Esophagus muscularis mucosa (tissue), 4 donors: ENCODE results near the gene CLEC9A. TPM values are rescaled to one million over a fixed set of nuclear protein-coding genes. Genes with fewer than 3 reads are reported as not detected.

Experiments used
- DNase-seq: peaks from one replicate; pipeline ENCODE4 v3.0.0-alpha.2; 2017; ENCODE audit errors: extremely low spot score
- H3K27ac ChIP-seq, 4 donors: fragments of 200-600 bp; sonication (generic); replicated peaks in 1 of 4; 1 replicate in 3 of 4; 2 replicates in 1 of 4; pipeline ENCODE4 v1.5.1; 2016 to 2019; ENCODE audit warnings: mild to moderate bottlenecking in 1 of 4
- H3K27me3 ChIP-seq, 4 donors: fragments of 200-600 bp; sonication (generic); one replicate each; pipeline versions ENCODE4 v1.5.1 to v1.6.0; 2016 to 2019
- H3K36me3 ChIP-seq, 4 donors: fragments of 200-600 bp; sonication (generic); one replicate each; pipeline ENCODE4 v1.5.1; 2016 to 2019
- H3K4me1 ChIP-seq, 4 donors: fragments of 200-600 bp; sonication (generic); one replicate each; pipeline ENCODE4 v1.5.1; 2016 to 2019
- H3K4me3 ChIP-seq, 4 donors: fragments of 200-600 bp; sonication (generic); 1 replicate in 2 of 4; 2 replicates in 2 of 4; pipeline ENCODE4 v1.5.1; 2016 to 2019; ENCODE audit warnings: mild to moderate bottlenecking in 4 of 4, moderate library complexity in 1 of 4
- H3K9me3 ChIP-seq, 4 donors: fragments of 200-600 bp; sonication (generic); 1 replicate in 3 of 4; 2 replicates in 1 of 4; pipeline ENCODE4 v1.5.1; 2016 to 2019
- CTCF ChIP-seq, 3 experiments: fragments of 200-600 bp in 2 of 3; fragments of 450-650 bp in 1 of 3; sonication (generic) in 2 of 3; IDR thresholded peaks; one replicate each; pipeline ENCODE4 v1.5.1; 2017 to 2019; ENCODE audit warnings: antibody characterized with exemption in 3 of 3, mild to moderate bottlenecking in 2 of 3, moderate library complexity in 1 of 3
- EP300 ChIP-seq: sonication (generic); formaldehyde crosslinking; IDR thresholded peaks from one replicate; pipeline ENCODE4 v1.6.1; 2017; ENCODE audit warnings: antibody characterized with exemption
- POLR2A ChIP-seq: fragments of 450-650 bp; IDR thresholded peaks from one replicate; pipeline ENCODE4 v1.6.1; 2017; ENCODE audit warnings: antibody characterized with exemption, moderate library complexity, mild to moderate bottlenecking, low read depth
- POLR2AphosphoS5 ChIP-seq, 2 donors: sonication (generic); formaldehyde crosslinking; IDR thresholded peaks; one replicate each; pipeline ENCODE4 v1.6.1; 2017; ENCODE audit warnings: antibody characterized with exemption in 2 of 2
- WGBS: methylation state at CpG from one replicate; pipeline ENCODE4 v1.1.5; 2018; 5-methylcytosine and 5-hydroxymethylcytosine counted together
- intact Hi-C: fragments of 100-400 bp; cut with DNase I; formaldehyde crosslinking; loops from one replicate; pipeline ENCODE4 v1.15.1; 2023
- total RNA-seq, 4 donors: library from RNA; depleted of rRNA; stranded (reverse); fragments of >200 nt; gene quantifications; one replicate each; pipeline versions ENCODE4 v1.1.0 to v1.2.1, GENCODE V29; 2016

CLEC9A gene
- total RNA-seq, 4 donors from 2014 or later: 0.17 TPM; not detected in 3

GRCh38 chr12:10115311-10115710 is 84.8 kb downstream of the CLEC9A start:
- 84% methylated on average over 15 of the region's 15 CpGs for WGBS

More at GRCh38 chr12:10115311-10115710, 84.8 kb downstream of the CLEC9A start:
- DNase-seq: no peak
- no peak overlapping the region for H3K27ac ChIP-seq
- intact Hi-C loops: no loop called here
- H3K36me3 ChIP-seq: no peaks in the 10 kb centered on the region
- no peaks in the 10 kb centered on the region for H3K4me1 ChIP-seq
- TF ChIP-seq CTCF (IDR thresholded peaks at IDR 0.05) (no peak), POLR2AphosphoS5 (IDR thresholded peaks at IDR 0.05) (no peak), EP300 (no peak), POLR2A (no peak)
- no peak overlapping the region for H3K4me3 ChIP-seq
- H3K9me3 ChIP-seq: peaks cover 0 to 6% (median 0%) of the 10 kb centered on the region in 4 donors
- no peaks in the 10 kb centered on the region for H3K27me3 ChIP-seq

Other genes with a start within 250 kb of the CLEC9A start
- gene KLRF1, start 203.2 kb upstream of the CLEC9A start, total RNA-seq: under 1 TPM in 1 of 4 donors, not detected in 3; 0.66 TPM
- 10 to 100 TPM in 1 of 4 donors, 1 to 10 TPM in 3; 3.3 to 11.3 (median 7.6) TPM for gene CLEC2B, start 161.3 kb upstream of the CLEC9A start, total RNA-seq
- gene KLRF2, start 149.2 kb upstream of the CLEC9A start, total RNA-seq: not detected
- not detected for gene CLEC2A, start 98.3 kb upstream of the CLEC9A start, total RNA-seq
- 1 to 10 TPM in 2 of 4 donors, under 1 TPM in 2; 0.26 to 2.1 (median 0.95) TPM for gene CLEC12A, start 59.3 kb upstream of the CLEC9A start, total RNA-seq
- gene CLEC1B, start 31.6 kb upstream of the CLEC9A start, total RNA-seq: not detected
- not detected for gene CLEC12B, start 20.1 kb upstream of the CLEC9A start, total RNA-seq
- gene CLEC1A, start 68.3 kb downstream of the CLEC9A start, total RNA-seq: 1 to 10 TPM; 1.7 to 8.3 (median 4.7) TPM
- 1 to 10 TPM; 1.7 to 9.4 (median 3.2) TPM for gene CLEC7A, start 99.5 kb downstream of the CLEC9A start, total RNA-seq
- gene OLR1, start 141.4 kb downstream of the CLEC9A start, total RNA-seq: 1 to 10 TPM in 1 of 4 donors, under 1 TPM in 2, not detected in 1; 0.40 to 1.2 (median 0.58) TPM
- 1 to 10 TPM in 1 of 4 donors, under 1 TPM in 1, not detected in 2; 0.17 to 1.6 TPM for gene TMEM52B, start 148.3 kb downstream of the CLEC9A start, total RNA-seq
- gene GABARAPL1, start 182.2 kb downstream of the CLEC9A start, total RNA-seq: 100 to 1,000 TPM; 142 to 352 (median 213) TPM